GM06990 (cell line): Measurements from ENCODE around the gene CNTNAP5.

Experiments
- DNase-seq: peaks from one replicate; pipeline ENCODE4 v3.0.0-alpha.2; 2011; ENCODE audit not compliant: insufficient read length; ENCODE audit errors: extremely low read depth
- H3K27me3 ChIP-seq: replicated peaks from 2 replicates; pipeline ENCODE4 v1.6.0; 2011; ENCODE audit warnings: low read length; ENCODE audit not compliant: control insufficient read depth, insufficient read depth
- H3K36me3 ChIP-seq: 2 replicates; pipeline ENCODE4 v1.5.1; 2011; ENCODE audit warnings: low read length; ENCODE audit not compliant: control insufficient read depth, insufficient read depth
- H3K4me3 ChIP-seq: replicated peaks from 2 replicates; pipeline ENCODE4 v1.5.1; 2011; ENCODE audit warnings: low read depth, mild to moderate bottlenecking, control low read depth, low read length
- CTCF ChIP-seq: IDR thresholded peaks from 2 replicates; pipeline ENCODE4 v1.5.1; 2011; ENCODE audit warnings: low read length, control low read depth, mild to moderate bottlenecking, inconsistent platforms; ENCODE audit not compliant: insufficient read depth, poor library complexity, severe bottlenecking

Gene CNTNAP5

DNA sequence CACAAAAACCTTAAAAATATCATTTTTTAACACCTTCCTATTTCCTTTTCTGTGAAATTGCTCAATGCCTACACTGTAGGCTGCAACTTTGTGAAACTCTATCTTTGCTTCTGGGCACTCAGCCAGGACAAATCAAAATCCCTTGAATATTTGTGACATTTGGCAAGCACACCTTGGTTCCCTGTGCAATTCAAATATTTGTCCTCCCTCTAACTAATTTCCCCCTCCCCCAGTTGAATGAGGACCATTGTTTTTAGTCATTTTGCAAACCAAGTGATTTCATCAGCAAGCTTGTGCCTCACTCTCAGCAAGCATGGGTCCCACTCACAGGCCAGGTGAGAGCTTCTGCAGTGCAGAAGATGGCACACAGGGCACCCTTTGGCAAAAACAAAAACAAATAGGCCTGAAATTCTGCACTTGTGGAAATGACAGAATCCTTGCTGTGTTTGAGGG is 541.5 kb downstream of the CNTNAP5 start:
- Histone ChIP-seq H3K36me3 (no peaks in the 10 kb centered on the region), H3K4me3 (no peak overlapping the region), H3K27me3 (no peaks in the 10 kb centered on the region)
- no peak for DNase-seq
- TF ChIP-seq CTCF, result no peak

DNA sequence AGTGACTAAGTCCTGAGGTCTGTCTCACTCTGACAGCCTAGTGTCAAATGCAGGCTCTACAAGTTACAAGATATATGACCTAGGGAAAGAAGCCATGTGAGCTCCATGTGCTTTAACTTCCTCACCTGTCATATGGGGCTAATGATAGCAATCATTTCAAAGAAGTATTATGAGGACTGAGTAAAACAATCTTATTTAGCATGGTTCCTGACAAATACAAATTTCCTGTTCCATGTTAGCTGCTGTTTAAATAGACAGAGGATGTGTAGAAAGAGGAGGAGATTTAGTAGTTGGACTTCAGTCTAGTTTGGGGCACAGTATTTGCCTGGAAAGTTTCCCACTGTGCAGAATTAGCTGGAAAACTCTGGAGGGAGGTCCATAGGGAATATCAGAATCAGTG is 545.8 kb downstream of the CNTNAP5 start:
- TF ChIP-seq CTCF, result no peak
- no peaks in the 10 kb centered on the region for H3K36me3 ChIP-seq

DNA sequence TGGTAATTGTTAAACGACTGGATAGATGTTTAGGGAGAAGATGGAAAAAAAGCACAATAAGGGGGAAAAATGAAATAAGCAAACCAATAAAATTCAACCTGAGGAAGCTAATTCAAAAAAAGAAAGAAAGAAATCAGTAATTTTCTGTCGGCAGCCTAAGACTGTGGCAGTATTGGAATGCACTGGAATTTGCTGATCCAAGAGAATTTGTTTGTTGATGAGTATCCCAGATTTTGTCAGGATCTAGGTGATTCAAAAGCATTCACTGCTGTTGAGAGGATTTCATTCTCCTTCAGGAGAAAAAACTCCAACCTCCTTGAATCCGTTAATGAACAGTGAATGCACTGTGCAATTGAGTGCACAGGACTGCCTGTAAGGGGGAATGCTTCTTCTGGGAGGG is 546.7 kb downstream of the CNTNAP5 start:
- Histone ChIP-seq H3K27me3 (no peaks in the 10 kb centered on the region), H3K36me3 (no peaks in the 10 kb centered on the region), H3K4me3 (no peak overlapping the region)
- DNase-seq, result no peak
- no peak for TF ChIP-seq CTCF

More for the DNA sequence above, 545.8 kb downstream of the CNTNAP5 start:
- Histone ChIP-seq H3K4me3 (no peak overlapping the region), H3K27me3 (no peaks in the 10 kb centered on the region)
- no peak for DNase-seq

GRCh38 chr2:124572934-124573634 is 548.0 kb downstream of the CNTNAP5 start:
- no peak for DNase-seq
- no peak overlapping the region for H3K4me3 ChIP-seq
- H3K36me3 ChIP-seq, result no peaks in the 10 kb centered on the region
- H3K27me3 ChIP-seq, result no peaks in the 10 kb centered on the region
- TF ChIP-seq CTCF, result no peak

- no peaks in the 10 kb centered on the region for H3K27me3 ChIP-seq
- H3K36me3 ChIP-seq, result no peaks in the 10 kb centered on the region
- TF ChIP-seq CTCF, result no peak
- H3K4me3 ChIP-seq, result no peak overlapping the region
- DNase-seq, result no peak
Observed at GRCh38 chr2:124575497-124575896, 550.4 kb downstream of the CNTNAP5 start.

GRCh38 chr2:124580263-124580662 is 555.2 kb downstream of the CNTNAP5 start:
- Histone ChIP-seq H3K4me3 (no peak overlapping the region), H3K27me3 (no peaks in the 10 kb centered on the region), H3K36me3 (no peaks in the 10 kb centered on the region)
- TF ChIP-seq CTCF, result no peak
- no peak for DNase-seq
